Measurements from ENCODE around the gene MAN2B1.

The MAN2B1 gene

DNA sequence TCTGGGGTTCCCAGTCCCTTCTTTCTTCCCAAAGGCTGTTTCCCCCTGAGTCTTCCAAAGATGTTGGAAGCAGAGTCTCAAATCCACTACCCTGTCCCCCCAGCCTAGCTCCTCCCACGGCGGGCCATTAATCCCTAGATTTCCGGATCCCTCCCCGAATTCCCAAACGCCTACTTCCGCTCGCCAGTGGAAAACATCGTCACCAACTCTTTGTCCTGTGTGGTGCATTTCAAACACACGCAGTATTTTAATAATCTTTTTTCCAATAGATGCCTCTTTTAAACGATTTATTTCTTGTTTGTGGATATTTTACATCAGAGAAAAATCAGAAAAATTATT lies 55.2 kb downstream of the MAN2B1 start:
- DNase-seq (ENCODE audit: low read depth), result no peak

DNA sequence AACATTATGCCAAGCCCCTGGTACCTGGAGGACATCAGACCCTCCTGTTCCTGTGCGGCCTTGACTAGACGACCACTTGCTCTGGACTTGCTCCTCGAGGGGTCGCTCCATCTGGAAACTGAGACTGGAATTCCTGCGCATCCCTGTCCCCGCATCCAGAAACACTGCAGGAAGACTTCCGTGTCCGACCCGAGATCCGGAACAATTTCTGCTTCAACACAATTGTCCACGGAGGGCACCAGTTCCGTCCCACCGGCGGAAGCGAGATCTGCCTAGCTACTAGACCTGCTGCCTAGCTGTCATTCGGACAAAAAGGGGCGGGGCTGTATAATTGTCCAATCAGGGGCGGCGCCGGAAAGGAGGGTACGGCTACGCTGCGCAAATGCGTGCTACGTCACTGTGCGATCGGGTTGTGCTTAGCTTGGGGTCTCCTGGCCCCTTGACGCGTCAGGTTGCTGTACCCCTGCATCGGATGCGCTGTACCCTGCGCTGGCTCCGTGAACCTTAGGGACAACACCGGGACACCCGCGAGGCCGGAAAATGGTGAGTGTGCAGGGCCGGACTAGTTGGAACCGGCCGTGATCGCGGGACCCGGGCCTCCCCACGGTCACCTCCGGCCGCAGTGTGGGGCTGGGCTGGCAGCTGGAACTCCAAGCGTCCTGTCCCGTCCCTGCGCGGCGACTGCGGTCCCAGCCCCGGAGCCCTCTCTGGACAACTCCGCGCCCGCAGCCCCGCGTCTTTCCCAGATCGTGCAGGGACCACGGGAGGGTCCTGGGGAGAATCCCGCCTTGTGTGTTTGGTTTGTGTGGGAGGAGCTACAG lies 55.8 kb downstream of the MAN2B1 start, which contains the start of the genes ZNF490 and ZNF791:
Gene ZNF490 (minus strand): TSS at position 274 of the 821 bp plus-strand sequence. CDS start 133 bp downstream, at position 141.
Gene ZNF791 (plus strand): TSS at position 381 of the 821 bp plus-strand sequence. CDS start 160 bp downstream, at position 541.
- peak; percentile 97 for DNase-seq (ENCODE audit: low read depth)

DNA sequence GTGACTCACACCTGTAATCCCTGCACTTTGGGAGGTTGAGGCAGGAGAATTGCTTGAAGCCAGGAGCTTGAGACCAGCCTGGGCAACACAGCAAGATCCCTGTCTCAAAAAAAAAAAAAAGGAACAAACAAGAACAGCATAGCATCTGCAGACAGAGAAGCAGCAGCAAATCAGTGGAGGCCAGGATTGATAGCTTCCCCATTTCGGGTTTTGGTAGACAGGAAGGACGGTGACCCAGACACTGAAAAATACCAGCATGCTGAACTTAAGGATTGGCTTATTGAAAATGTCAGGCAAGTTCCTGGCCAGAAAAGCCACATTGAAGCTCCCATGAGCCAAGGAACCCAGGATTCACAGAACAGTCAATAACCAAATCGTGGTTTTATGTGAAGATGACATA lies 58.9 kb downstream of the MAN2B1 start:
- no peak for DNase-seq (ENCODE audit: low read depth)

DNA sequence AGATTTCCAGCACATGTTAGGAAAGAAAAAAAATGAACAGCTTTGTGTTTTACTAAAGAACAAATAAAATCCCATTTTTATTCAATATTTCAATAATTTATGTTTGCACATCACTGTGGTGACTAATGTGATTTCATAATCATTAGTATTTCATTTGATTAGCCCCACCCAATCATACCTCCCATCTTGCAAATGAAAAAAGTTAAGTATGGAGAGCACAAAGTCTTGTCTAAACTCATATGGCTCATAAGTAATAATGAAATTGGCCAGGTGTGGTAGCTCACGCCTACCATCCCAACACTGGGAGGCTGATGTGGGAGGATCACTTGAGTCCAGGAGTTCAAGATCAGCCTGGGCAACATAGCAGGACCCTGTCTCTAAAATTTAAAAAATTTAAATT lies 59.7 kb downstream of the MAN2B1 start:
- no peak for DNase-seq (ENCODE audit: low read depth)

DNA sequence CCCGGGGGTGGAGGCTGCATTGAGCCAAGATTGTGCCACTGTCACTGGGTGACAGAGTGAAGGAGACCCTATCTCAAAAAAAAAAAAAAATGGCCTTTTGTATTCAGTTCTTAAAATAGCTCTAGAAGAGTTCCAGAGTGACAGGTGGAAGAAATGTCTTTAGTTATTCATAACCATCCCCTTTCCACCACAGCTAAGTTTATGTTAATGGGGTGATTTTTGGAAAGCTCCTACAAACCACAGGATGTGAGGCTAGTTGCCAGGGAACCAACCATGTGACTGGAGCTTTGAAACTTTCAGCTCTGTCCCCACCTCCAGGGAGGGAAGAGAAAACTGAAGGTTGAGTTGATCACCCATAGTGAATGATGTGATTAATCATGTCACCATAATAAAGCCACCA lies 62.8 kb downstream of the MAN2B1 start:
- DNase-seq (ENCODE audit: low read depth), result no peak

DNA sequence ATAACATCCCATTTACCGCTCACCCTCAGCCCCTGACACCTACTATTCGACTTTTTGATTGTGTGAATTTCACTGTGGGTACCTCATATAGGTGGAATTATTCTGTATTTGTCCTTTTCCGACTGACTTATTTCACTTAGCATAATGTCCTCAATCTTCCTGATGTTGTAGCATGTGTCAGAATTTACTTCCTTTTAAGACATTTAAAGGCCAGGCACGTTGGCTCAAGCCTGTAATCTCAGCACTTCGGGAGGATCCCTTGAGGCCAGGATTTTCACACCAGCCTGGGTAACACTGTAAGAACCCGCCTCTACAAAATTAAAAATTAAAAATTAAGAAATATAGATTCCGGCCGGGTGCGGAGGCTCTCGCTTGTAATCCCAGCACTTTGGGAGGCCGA lies 68.9 kb downstream of the MAN2B1 start:
- DNase-seq (ENCODE audit: low read depth), result no peak

DNA sequence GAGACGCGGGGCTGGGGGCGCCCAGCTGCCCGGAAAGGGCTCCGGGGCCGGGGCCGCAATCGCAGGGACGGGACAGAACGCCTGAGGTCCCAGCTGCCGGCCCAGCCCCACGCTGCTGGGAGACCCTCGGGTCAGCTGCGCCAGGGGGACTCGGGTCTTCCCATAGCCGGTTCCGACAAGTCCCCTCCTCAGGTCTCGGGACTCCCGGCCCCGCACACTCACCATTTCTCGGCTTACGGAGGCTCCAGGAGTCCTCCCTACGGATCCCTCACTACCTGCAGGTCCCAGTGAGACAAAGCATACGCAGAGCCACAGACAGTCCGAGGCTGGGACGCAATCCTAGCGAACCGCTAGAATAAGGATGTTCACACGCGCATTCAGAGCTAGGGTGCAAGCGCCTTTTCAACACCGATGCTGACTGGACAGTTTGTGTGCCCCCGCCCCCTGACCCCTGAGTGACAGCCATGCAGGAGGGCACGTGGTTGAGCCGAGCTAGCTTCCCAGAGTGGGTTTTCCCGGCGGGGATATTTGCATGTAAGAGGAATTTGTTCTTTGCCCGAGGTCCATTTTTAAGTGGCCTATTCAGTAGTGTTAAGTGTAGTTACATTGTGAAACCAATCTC lies 69.5 kb downstream of the MAN2B1 start:
- DNase-seq (ENCODE audit: low read depth), result no peak

Data from stimulated activated CD8-positive, alpha-beta memory T cell treated with anti-CD3 and anti-CD28 coated beads, Interleukin-12 subunit alpha, Interleukin-12 subunit beta, amount 100 ng/mL, for 1 hour (primary cell).